Measurements from ENCODE around the gene SSTR5. TPM values are rescaled to one million over a fixed set of nuclear protein-coding genes. Genes with fewer than 3 reads are reported as not detected.

Gene SSTR5
- total and polyA plus RNA-seq, 2 experiments from 2014 or later = not detected

GRCh38 chr16:1056196-1056595, 16.4 kb upstream of the SSTR5 start:
- H3K4me3 ChIP-seq = no peak overlapping the region
- H3K27me3 ChIP-seq = no peaks in the 10 kb centered on the region
- DNase-seq (ENCODE audit: low read depth in 1 of 2, low spot score in 1 of 2) = no peak
- no peak overlapping the region for H3K27ac ChIP-seq
- H3K9me3 ChIP-seq (ENCODE audit: low read depth) = no peaks in the 10 kb centered on the region
- TF ChIP-seq CTCF (IDR thresholded peaks at IDR 0.05; ENCODE audit: low read depth, low read length) = no peak
- H3K36me3 ChIP-seq = no peaks in the 10 kb centered on the region
- no peaks in the 10 kb centered on the region for H3K4me1 ChIP-seq (ENCODE audit: low read depth)

GRCh38 chr16:1057252-1057932, 15.2 kb upstream of the SSTR5 start:
- no peaks in the 10 kb centered on the region for H3K27me3 ChIP-seq
- peak; percentile 27 to 69 for DNase-seq (ENCODE audit: low read depth in 1 of 2, low spot score in 1 of 2)
- TF ChIP-seq CTCF (IDR thresholded peaks at IDR 0.05; ENCODE audit: low read depth, low read length) = peak; percentile 74
- no peaks in the 10 kb centered on the region for H3K9me3 ChIP-seq (ENCODE audit: low read depth)
- no peak overlapping the region for H3K27ac ChIP-seq
- H3K36me3 ChIP-seq = no peaks in the 10 kb centered on the region
- H3K4me3 ChIP-seq = no peak overlapping the region
- H3K4me1 ChIP-seq (ENCODE audit: low read depth) = no peaks in the 10 kb centered on the region

GRCh38 chr16:1058216-1058615, 14.3 kb upstream of the SSTR5 start:
- H3K36me3 ChIP-seq = no peaks in the 10 kb centered on the region
- no peak overlapping the region for H3K4me3 ChIP-seq
- H3K9me3 ChIP-seq (ENCODE audit: low read depth) = no peaks in the 10 kb centered on the region
- H3K27ac ChIP-seq = no peak overlapping the region
- no peaks in the 10 kb centered on the region for H3K4me1 ChIP-seq (ENCODE audit: low read depth)
- H3K27me3 ChIP-seq = no peaks in the 10 kb centered on the region
- TF ChIP-seq CTCF (IDR thresholded peaks at IDR 0.05; ENCODE audit: low read depth, low read length) = no peak
- DNase-seq (ENCODE audit: low read depth in 1 of 2, low spot score in 1 of 2) = no peak

- no peak for TF ChIP-seq CTCF (IDR thresholded peaks at IDR 0.05; ENCODE audit: low read depth, low read length)
- Histone ChIP-seq H3K36me3 (no peaks in the 10 kb centered on the region), H3K27ac (no peak overlapping the region), H3K4me3 (no peak overlapping the region), H3K27me3 (no peaks in the 10 kb centered on the region), H3K9me3 (ENCODE audit: low read depth) (no peaks in the 10 kb centered on the region), H3K4me1 (ENCODE audit: low read depth) (no peaks in the 10 kb centered on the region)
- no peak for DNase-seq (ENCODE audit: low read depth in 1 of 2, low spot score in 1 of 2)
These were observed 13.2 kb upstream of the SSTR5 start for GRCh38 chr16:1059310-1059709.

GRCh38 chr16:1060416-1061340, 11.9 kb upstream of the SSTR5 start:
- Histone ChIP-seq H3K4me1 (ENCODE audit: low read depth) (no peaks in the 10 kb centered on the region), H3K27ac (no peak overlapping the region), H3K4me3 (no peak overlapping the region), H3K9me3 (ENCODE audit: low read depth) (no peaks in the 10 kb centered on the region), H3K27me3 (no peaks in the 10 kb centered on the region), H3K36me3 (no peaks in the 10 kb centered on the region)
- DNase-seq (ENCODE audit: low read depth in 1 of 2, low spot score in 1 of 2) = no peak
- TF ChIP-seq CTCF (IDR thresholded peaks at IDR 0.05; ENCODE audit: low read depth, low read length) = no peak

Measured in cardiac muscle cell (in vitro differentiated cells and primary cell).